Effector memory CD4-positive, alpha-beta T cell (primary cell): ENCODE results near the gene NINL.
A peak's percentile ranks its signal among the peaks of the same experiment; 100 is the strongest.
"Not testable (repeated sequence)": the region's sequence is repeated elsewhere in the genome, so short reads cannot be mapped to it uniquely, and the experiment has no call there.

Experiments
- DNase-seq, 3 donors: peaks; one replicate each; pipeline ENCODE4 v3.0.0-alpha.2; 2020
- H3K27ac ChIP-seq: 2 replicates; pipeline ENCODE4 v1.7.0; 2013; ENCODE audit warnings: mild to moderate bottlenecking, low read length, moderate library complexity; ENCODE audit not compliant: insufficient read depth, poor library complexity, severe bottlenecking
- H3K27me3 ChIP-seq: replicated peaks from 2 replicates; pipeline ENCODE4 v1.7.0; 2013; ENCODE audit warnings: mild to moderate bottlenecking, low read length; ENCODE audit not compliant: insufficient read depth, control insufficient read depth, poor library complexity, severe bottlenecking
- H3K36me3 ChIP-seq: 2 replicates; pipeline ENCODE4 v1.7.0; 2013; ENCODE audit warnings: mild to moderate bottlenecking, low read length, moderate library complexity; ENCODE audit not compliant: control insufficient read depth, insufficient read depth
- H3K4me1 ChIP-seq: 2 replicates; pipeline ENCODE4 v1.7.0; 2013; ENCODE audit warnings: low read length, mild to moderate bottlenecking; ENCODE audit not compliant: control insufficient read depth, insufficient read depth, poor library complexity, severe bottlenecking
- H3K4me3 ChIP-seq: 2 replicates; pipeline ENCODE4 v1.7.0; 2013; ENCODE audit warnings: low read length, low read depth, mild to moderate bottlenecking; ENCODE audit not compliant: insufficient read depth, poor library complexity, severe bottlenecking
- H3K9me3 ChIP-seq: 2 replicates; pipeline ENCODE4 v1.7.0; 2013; ENCODE audit warnings: mild to moderate bottlenecking, low read length, moderate library complexity; ENCODE audit not compliant: control insufficient read depth
- total RNA-seq, 3 donors: gene quantifications; one replicate each; lab custom pipeline; 2026; lab: John Stamatoyannopoulos, UW

NINL gene
- 1.2 to 4.1 (median 3.1) reads per million in 3 donors for total RNA-seq

DNA sequence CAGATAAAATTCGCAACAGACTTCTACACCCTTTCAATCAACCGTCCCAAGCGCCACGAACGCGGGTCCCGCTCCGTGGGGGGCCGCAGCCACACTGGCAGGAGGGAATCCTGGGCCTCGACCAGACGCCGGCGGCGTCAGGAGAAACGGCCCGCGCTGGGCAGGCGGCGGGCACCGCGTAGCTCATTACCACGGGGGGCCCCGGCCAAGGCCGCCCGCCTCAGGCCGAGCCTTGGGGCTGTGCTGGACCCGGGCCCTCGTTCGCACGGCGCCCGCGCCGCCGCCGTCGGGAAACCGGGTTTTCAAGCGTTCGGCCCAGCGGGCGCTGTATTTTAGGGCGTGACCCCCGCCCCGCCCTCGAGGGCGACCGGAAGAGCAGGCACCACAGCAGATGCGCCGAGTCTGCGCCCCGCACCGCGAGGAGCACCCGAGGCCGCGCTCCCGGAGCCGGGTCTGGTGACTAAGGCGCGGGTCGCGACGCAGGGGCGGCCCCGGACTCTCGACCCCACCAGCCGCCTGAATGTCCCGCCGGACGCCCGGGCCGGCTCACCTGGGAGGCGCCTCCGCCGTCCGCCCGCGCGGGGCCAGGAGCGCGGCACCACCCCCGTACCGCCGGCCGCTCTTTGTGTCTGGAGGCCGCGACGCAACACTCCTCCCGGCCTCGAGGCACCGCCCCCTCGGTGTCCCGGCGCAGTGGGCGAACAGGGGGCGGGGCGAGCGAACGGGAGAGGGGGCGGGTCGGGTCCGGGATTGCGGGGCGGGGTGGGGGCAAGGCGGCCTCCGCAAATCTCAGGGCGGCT is at the start of gene NINL:
NINL (minus strand) TSS at position 627 of the 800 bp plus-strand sequence. CDS start 58,944 bp downstream, outside the sequence.
- no peaks in the 10 kb centered on the region for H3K9me3 ChIP-seq
- peak; percentile 3 to 9 (median 7) for DNase-seq
- H3K36me3 ChIP-seq = no peaks in the 10 kb centered on the region
- H3K27ac ChIP-seq = no peak within 1 kb of the TSS
- H3K27me3 ChIP-seq = no peaks in the 10 kb centered on the region
- H3K4me3 ChIP-seq = peak within 1 kb of the TSS; percentile 59
- H3K4me1 ChIP-seq = peaks cover 5% of the 10 kb centered on the region

DNA sequence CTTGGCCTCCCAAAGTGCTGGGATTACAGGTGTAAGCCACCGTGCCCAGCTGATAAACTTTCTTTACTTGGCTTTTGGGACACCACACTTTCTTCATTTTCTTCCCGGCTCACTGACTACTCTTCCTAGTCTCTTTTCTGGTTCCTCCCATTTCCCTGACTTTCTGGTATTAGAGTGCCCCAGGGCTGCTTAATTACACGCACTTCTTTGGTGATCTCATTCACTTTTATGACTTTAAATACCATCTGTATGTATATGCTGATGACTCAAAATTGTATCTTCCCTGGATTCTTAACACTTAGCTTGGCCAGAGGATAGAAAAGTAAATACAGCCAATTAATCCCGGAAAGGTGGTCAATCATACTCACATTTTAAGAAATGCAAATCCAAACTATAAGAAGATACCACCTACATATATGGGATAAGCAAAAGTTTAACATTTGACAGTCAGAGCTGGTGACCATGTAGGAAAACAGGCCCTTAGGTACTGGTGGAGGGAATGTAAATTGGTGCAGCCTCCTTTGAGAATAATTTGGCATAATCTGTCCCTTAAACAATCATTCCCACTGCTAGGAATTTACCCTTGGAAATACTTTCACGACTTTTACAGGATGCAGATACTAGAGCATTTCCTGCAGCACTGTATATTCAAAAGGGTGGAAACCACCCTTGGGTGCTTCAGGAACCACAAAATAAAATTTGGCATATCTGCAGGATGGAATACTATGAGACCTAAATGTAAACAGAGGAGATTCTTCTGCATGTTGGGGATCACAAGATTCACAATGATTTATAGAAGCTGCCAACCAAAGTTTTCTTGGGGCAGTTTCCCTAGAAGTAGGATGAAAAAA is 47.8 kb upstream of the NINL start:
- Histone ChIP-seq H3K9me3 (no peaks in the 10 kb centered on the region), H3K4me3 (no peak overlapping the region), H3K27me3 (no peaks in the 10 kb centered on the region), H3K27ac (no peak overlapping the region), H3K4me1 (no peaks in the 10 kb centered on the region), H3K36me3 (peaks cover 7% of the 10 kb centered on the region)
- DNase-seq = no peak

GRCh38 chr20:25630615-25631014 is 45.3 kb upstream of the NINL start:
- H3K27ac ChIP-seq, H3K4me1 ChIP-seq, DNase-seq, H3K36me3 ChIP-seq, H3K27me3 ChIP-seq, H3K9me3 ChIP-seq, H3K4me3 ChIP-seq: not testable (repeated sequence)

DNA sequence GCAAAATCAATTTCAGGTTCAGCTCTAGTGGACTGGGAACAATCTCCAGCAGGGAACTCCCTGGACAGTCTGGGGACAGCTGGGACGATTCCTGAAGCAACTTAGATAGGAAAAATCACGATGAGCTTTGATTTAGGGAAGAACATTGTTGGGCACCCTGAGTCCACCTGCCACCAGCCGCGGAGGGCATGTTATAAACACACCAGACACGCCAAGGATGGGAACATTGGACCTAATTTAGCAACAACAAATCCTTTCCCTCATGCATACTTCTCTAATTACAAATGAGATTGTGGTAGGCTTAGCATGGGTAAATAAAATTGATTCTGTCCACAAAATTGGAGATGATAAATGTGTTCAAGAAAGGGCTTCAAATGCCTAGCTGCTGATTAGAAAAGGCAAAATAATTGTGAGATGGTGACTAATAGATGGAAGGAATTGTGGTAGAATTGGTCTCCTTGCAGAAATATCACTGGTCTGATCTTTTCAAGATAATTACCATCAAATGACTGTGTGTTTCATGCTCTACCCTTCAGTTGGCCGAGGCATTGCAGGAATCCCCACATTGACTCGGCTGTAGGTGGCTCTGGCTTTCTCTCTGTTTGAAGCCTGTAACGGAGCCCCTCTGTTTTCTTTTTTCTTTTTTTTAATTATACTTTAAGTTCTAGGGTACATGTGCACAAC is 44.6 kb upstream of the NINL start:
- DNase-seq = no peak
- Histone ChIP-seq H3K27me3 (no peaks in the 10 kb centered on the region), H3K9me3 (no peaks in the 10 kb centered on the region), H3K4me1 (no peaks in the 10 kb centered on the region), H3K27ac (no peak overlapping the region), H3K36me3 (peaks cover 2% of the 10 kb centered on the region), H3K4me3 (no peak overlapping the region)

DNA sequence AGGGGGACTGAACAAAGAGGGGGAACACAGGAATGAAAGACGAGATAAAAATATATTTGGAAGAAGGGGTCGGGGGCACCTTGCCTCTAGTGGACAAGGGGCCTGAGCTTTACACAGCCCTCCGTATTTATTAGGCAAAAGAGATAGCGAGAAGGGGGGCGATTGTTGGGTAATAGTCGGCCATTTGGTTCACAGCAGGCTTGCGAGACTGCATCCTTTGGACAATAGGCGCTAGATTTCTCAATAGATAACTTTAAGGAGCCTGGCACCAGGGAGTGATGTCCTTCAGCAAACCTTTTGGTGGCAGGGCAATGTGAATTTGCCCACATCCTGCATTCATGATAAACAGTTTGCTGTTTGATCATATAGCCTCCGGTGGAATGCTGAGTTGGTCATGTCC is 41.4 kb upstream of the NINL start:
- no peaks in the 10 kb centered on the region for H3K9me3 ChIP-seq
- no peak overlapping the region for H3K27ac ChIP-seq
- peaks cover 10% of the 10 kb centered on the region for H3K4me1 ChIP-seq
- H3K4me3 ChIP-seq = no peak overlapping the region
- DNase-seq = no peak
- H3K36me3 ChIP-seq = no peaks in the 10 kb centered on the region
- no peaks in the 10 kb centered on the region for H3K27me3 ChIP-seq

GRCh38 chr20:25624500-25624939 is 39.2 kb upstream of the NINL start:
- Histone ChIP-seq H3K27me3 (no peaks in the 10 kb centered on the region), H3K4me1 (peaks cover 10% of the 10 kb centered on the region), H3K27ac (no peak overlapping the region), H3K4me3 (peak overlapping the region; percentile 96), H3K9me3 (no peaks in the 10 kb centered on the region), H3K36me3 (no peaks in the 10 kb centered on the region)
- no peak for DNase-seq

- H3K4me1 ChIP-seq = peaks cover 10% of the 10 kb centered on the region
- no peaks in the 10 kb centered on the region for H3K27me3 ChIP-seq
- peak within 1 kb of the TSS; percentile 46 for H3K27ac ChIP-seq
- no peaks in the 10 kb centered on the region for H3K9me3 ChIP-seq
- DNase-seq = peak; percentile 75 to 81 (median 79)
- H3K36me3 ChIP-seq = no peaks in the 10 kb centered on the region
- peak within 1 kb of the TSS; percentile 96 for H3K4me3 ChIP-seq
Observed at GRCh38 chr20:25623736-25624499, 38.6 kb upstream of the NINL start, which contains the start of gene NANP. NANP (minus strand) TSS chr20:25624014; CDS start chr20:25623948, 66 bp downstream.

GRCh38 chr20:25623225-25623735 is 37.9 kb upstream of the NINL start:
- Histone ChIP-seq H3K27me3 (no peaks in the 10 kb centered on the region), H3K9me3 (no peaks in the 10 kb centered on the region), H3K36me3 (no peaks in the 10 kb centered on the region), H3K4me3 (peak overlapping the region; percentile 96), H3K4me1 (peaks cover 10% of the 10 kb centered on the region), H3K27ac (peak overlapping the region; percentile 46)
- DNase-seq = peak in 2 of 3 donors; percentile 3
